Measurements from ENCODE around the gene CGB2. TPM values are rescaled to one million over a fixed set of nuclear protein-coding genes. Genes with fewer than 3 reads are reported as not detected.
A peak's percentile ranks its signal among the peaks of the same experiment; 100 is the strongest.
"Not testable (repeated sequence)": the region's sequence is repeated elsewhere in the genome, so short reads cannot be mapped to it uniquely, and the experiment has no call there.

CGB2 gene
- total RNA-seq, 6 donors from 2014 or later: not detected

DNA sequence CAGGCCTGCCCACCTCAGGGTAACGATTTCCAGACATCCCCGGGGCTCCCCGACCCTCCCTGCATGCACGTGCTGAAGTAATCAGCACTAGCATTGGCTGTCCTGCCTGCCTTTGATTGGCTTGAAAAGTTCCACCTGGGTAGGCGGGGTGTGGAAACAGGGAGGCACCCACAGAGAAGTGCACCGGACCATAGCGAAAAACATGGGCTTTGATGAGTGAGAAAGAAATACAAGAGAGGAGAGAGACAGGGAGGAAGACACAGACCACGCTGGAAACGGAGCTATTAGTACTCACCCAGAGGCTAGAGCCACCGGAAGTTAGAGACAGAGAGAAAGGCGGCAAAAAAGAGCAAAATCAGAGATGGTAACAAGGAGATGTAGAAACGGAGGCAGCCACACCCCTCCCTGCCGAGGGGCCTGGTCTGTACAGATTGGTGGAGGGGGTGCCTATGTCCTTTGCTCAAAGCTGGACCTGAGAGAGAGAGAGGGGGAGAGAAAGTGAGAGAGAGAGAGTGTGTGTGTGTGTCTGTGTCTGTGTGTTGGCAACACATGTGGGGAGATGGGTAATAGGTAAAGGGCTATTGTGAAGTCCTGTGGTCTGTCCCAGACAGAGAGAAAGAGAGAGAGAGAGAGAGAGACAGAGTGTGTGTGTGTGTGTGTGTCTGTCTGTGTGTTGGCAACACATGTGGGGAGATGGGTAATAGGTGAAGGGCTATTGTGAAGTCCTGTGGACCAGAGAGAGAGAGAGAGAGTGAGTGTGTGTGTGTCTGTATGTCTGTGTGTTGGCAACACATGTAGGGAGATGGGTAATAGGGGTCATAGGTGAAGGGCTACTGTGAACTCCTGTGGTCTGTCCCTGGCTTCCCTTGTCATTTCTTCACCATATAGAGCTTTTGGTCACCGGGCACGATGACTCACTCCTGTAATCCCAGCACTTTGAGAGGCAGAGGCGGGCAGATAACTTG lies 10.5 kb upstream of the CGB2 start:
- H3K27me3 ChIP-seq: no peaks in the 10 kb centered on the region
- no peaks in the 10 kb centered on the region for H3K9me3 ChIP-seq
- ATAC-seq (ENCODE audit: low FRiP score in 2 of 2) (no peak), DNase-seq (no peak)
- 46 to 52% methylated on average over 16 of the region's 16 CpGs for WGBS, 2 donors
- no peak for TF ChIP-seq CTCF (IDR thresholded peaks at IDR 0.05)
- peaks cover 0 to 2% (median under 1%) of the 10 kb centered on the region in 4 donors for H3K36me3 ChIP-seq
- peaks cover 15 to 27% (median 24%) of the 10 kb centered on the region in 4 donors for H3K4me1 ChIP-seq
- H3K4me3 ChIP-seq: no peak overlapping the region
- no peak overlapping the region for H3K27ac ChIP-seq

GRCh38 chr19:49022116-49022515 lies 9.6 kb upstream of the CGB2 start:
- DNase-seq (no peak), ATAC-seq (ENCODE audit: low FRiP score in 2 of 2) (no peak)
- Histone ChIP-seq H3K27ac (no peak overlapping the region), H3K4me1 (peaks cover 15 to 27% (median 24%) of the 10 kb centered on the region in 4 donors), H3K4me3 (no peak overlapping the region), H3K9me3 (no peaks in the 10 kb centered on the region), H3K36me3 (no peaks in the 10 kb centered on the region), H3K27me3 (no peaks in the 10 kb centered on the region)
- 88 to 89% methylated on average over 9 of the region's 9 CpGs for WGBS, 2 donors
- TF ChIP-seq EP300 (IDR thresholded peaks at IDR 0.05) (no peak), POLR2AphosphoS5 (IDR thresholded peaks at IDR 0.05) (no peak), POLR2A (IDR thresholded peaks at IDR 0.05) (no peak), CTCF (IDR thresholded peaks at IDR 0.05) (no peak)

DNA sequence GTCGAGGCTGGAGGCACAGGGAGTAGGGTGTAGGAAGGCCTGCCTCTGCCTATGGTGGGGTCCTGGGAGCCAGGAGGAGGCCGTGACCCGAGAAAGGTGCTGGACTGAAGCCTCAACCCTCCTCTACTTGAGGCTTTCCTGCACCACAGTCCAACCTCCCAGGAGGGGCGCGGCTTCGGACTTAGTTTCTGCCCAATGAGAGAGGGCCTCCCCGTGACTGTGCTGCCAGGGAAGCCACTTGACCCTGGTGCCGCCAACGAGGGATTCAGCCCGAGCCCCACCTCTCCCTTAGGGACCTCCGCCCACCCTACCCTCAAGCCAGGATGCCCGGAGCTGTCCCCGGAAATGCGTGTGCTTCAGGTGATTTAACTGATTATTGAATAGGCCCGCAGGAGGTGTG lies 7.5 kb upstream of the CGB2 start, which contains the start of gene CGB3:
TSS of gene CGB3 (minus strand) at position 101 of the 400 bp plus-strand sequence. CDS start 362 bp downstream, outside the sequence.
- DNase-seq; ATAC-seq (ENCODE audit: low FRiP score in 2 of 2); H3K4me1 ChIP-seq; H3K9me3 ChIP-seq; H3K27me3 ChIP-seq; H3K4me3 ChIP-seq; H3K36me3 ChIP-seq; H3K27ac ChIP-seq: not testable (repeated sequence)
- WGBS, 2 donors: 60 to 91% methylated on average over 5 to 9 of the region's 15 CpGs

DNA sequence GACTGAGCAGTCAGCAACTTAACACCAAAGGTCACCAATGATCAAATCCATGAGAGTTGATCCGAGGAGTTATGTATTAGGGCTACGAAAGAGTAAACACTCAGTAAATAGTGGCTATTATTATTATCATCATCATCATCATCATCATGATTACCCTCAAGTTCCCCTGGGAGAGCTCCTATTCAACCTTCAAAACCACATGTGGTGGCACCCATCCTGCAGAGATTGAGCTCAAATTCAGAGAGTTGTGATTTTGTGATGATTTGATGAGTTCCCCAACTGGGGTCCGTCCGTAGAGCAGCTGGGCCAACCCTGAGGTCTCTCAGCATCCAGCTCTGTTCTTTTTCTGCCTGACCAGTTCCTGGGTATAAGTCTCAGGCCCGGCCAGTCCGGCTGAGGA lies 6.6 kb upstream of the CGB2 start:
- not testable (repeated sequence) for H3K4me1 ChIP-seq; ATAC-seq (ENCODE audit: low FRiP score in 2 of 2); H3K9me3 ChIP-seq; DNase-seq; H3K27ac ChIP-seq; H3K27me3 ChIP-seq; H3K4me3 ChIP-seq; H3K36me3 ChIP-seq
- WGBS, 2 donors: 89% methylated on average over 1 to 4 of the region's 6 CpGs

DNA sequence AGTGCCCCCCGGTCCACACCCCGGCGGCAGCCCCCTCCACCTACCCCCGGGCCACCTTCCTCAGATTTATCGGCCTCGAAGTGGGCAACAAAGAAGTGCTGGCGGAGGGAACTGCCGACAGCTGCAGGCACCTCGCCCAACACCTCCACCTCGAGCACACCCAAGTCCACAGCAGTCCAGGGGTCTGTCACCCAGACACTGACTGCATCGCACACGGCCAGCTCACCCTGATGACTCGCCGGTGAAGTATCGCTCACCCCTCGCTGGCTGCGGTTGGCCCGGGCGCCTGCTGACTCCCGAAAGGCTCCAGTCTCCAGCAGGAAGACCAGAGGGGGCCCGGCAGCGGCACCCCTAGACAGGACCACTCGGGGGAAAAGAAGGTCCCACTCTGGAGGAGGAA lies 6.1 kb upstream of the CGB2 start:
- H3K4me1 ChIP-seq; H3K27me3 ChIP-seq; H3K36me3 ChIP-seq; H3K27ac ChIP-seq; H3K9me3 ChIP-seq; H3K4me3 ChIP-seq; ATAC-seq (ENCODE audit: low FRiP score in 2 of 2): not testable (repeated sequence)
- WGBS, 2 donors: 79 to 89% methylated on average over 17 to 22 of the region's 23 CpGs
- DNase-seq: peak in 1 of 2 donors; percentile 46

DNA sequence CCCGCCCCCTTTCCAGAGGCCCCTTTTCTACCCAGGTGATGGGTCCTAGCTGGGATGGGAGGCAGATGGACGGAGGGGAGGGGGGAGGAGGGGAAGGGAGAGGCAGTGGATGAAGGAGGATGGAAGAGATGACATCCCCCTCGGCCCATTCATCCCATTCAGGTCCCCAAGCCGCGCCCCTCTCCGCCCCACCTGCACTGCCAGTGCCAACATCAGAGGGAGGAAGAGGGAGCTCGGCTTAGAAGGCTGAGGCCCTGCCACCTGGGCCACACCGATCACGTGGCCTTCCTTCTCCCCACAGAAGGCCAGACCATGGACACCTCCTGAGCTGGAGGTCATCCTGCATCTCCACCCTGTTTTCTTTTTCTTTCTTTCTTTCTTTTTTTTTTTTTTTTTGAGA lies 3.0 kb upstream of the CGB2 start:
- H3K36me3 ChIP-seq; H3K9me3 ChIP-seq; H3K27me3 ChIP-seq; H3K4me1 ChIP-seq; H3K27ac ChIP-seq; H3K4me3 ChIP-seq; ATAC-seq (ENCODE audit: low FRiP score in 2 of 2): not testable (repeated sequence)
- DNase-seq: peak in 1 of 2 donors; percentile 46
- 80% methylated on average over 7 of the region's 9 CpGs for WGBS, 2 donors

- WGBS, 2 donors: 80 to 100% methylated on average over 3 to 14 of the region's 14 CpGs
Measured at GRCh38 chr19:49029749-49030148, 1.9 kb upstream of the CGB2 start.

DNA sequence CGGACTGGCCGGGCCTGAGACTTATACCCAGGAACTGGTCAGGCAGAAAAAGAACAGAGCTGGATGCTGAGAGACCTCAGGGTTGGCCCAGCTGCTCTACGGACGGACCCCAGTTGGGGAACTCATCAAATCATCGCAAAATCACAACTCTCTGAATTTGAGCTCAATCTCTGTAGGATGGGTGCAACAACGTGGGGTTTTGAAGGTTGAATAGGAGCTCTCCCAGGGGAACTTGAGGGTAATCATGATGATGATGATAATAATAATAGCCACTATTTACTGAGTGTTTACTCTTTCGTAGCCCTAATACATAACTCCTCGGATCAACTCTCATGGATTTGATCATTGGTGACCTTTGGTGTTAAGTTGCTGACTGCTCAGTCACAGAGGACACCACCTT lies 1.4 kb upstream of the CGB2 start:
- not testable (repeated sequence) for H3K9me3 ChIP-seq; ATAC-seq (ENCODE audit: low FRiP score in 2 of 2); H3K36me3 ChIP-seq; DNase-seq; H3K4me1 ChIP-seq; H3K4me3 ChIP-seq; H3K27me3 ChIP-seq; H3K27ac ChIP-seq
- 86 to 91% methylated on average over 4 to 6 of the region's 8 CpGs for WGBS, 2 donors

More at GRCh38 chr19:49029749-49030148, 1.9 kb upstream of the CGB2 start:
- DNase-seq: peak in 1 of 2 donors; percentile 63
- not testable (repeated sequence) for H3K27ac ChIP-seq; H3K4me3 ChIP-seq; H3K36me3 ChIP-seq; H3K4me1 ChIP-seq; H3K9me3 ChIP-seq; H3K27me3 ChIP-seq; ATAC-seq (ENCODE audit: low FRiP score in 2 of 2)

Measured in upper lobe of left lung (tissue), 6 donors.